Adrenal gland (tissue), 12 donors: ENCODE data around the gene PAX7. TPM values are rescaled to one million over a fixed set of nuclear protein-coding genes. Genes with fewer than 3 reads are reported as not detected.

Source experiments
- DNase-seq, 7 donors: peaks; one replicate each; pipeline ENCODE4 v3.0.0-alpha.2; 2019 to 2020
- H3K27ac ChIP-seq, 5 donors: fragments of 200-600 bp; sonication (generic) in 4 of 5; 1 replicate in 3 of 5; 2 replicates in 2 of 5; pipeline versions ENCODE4 v1.5.1 to v1.8.0; 2016 to 2020; ENCODE audit warnings: mild to moderate bottlenecking in 1 of 5
- H3K27me3 ChIP-seq: fragments of 200-600 bp; 2 replicates; pipeline ENCODE4 v1.8.0; 2021
- H3K36me3 ChIP-seq, 2 donors: fragments of 200-600 bp; replicated peaks in 1 of 2; 1 replicate in 1 of 2; 2 replicates in 1 of 2; pipeline versions ENCODE4 v1.5.1 to v1.8.0; 2018 to 2022
- H3K4me1 ChIP-seq, 2 donors: fragments of 200-600 bp; replicated peaks in 1 of 2; 1 replicate in 1 of 2; 2 replicates in 1 of 2; pipeline versions ENCODE4 v1.5.1 to v1.8.0; 2018 to 2021
- H3K4me3 ChIP-seq, 4 donors: fragments of 200-600 bp; sonication (generic) in 3 of 4; one replicate each; pipeline ENCODE4 v1.5.1; 2016 to 2018
- H3K9me3 ChIP-seq, 3 donors: fragments of 200-600 bp; sonication (generic) in 1 of 3; replicated peaks in 1 of 3; 1 replicate in 2 of 3; 2 replicates in 1 of 3; pipeline versions ENCODE4 v1.5.1 to v1.8.0; 2016 to 2021
- POLR2A ChIP-seq, 2 donors: fragments of 450-650 bp; IDR thresholded peaks; one replicate each; pipeline ENCODE4 v1.6.1; 2017; ENCODE audit warnings: antibody characterized with exemption in 2 of 2, mild to moderate bottlenecking in 2 of 2, moderate library complexity in 1 of 2
- WGBS, 4 donors: extraction: QIAGEN DNeasy Blood & Tissue Kit in 2 of 4; methylation state at CpG; one replicate each; pipeline versions ENCODE4 v1.1.5 to v1.1.7; 2013 to 2017; 5-methylcytosine and 5-hydroxymethylcytosine counted together
- intact Hi-C, 2 donors: fragments of 100-400 bp; cut with DNase I; formaldehyde crosslinking; loops; one replicate each; pipeline versions ENCODE4 v1.14.1 to v1.15.0; 2022 to 2023
- polyA plus RNA-seq, 3 donors: library from polyadenylated mRNA; stranded (reverse); fragments of 200-250 nt in 2 of 3; fragments of 350-450 nt in 1 of 3; fragmentation: Illumina TruSeq in 1 of 3; extraction: RNeasy Lipid Tissue Mini Kit (QIAGEN cat#74804) in 1 of 3; gene quantifications; one replicate each; pipeline ENCODE4 v1.2.3, GENCODE V29; 2013 to 2014
- total RNA-seq, 9 donors: library from RNA; depleted of rRNA in 4 of 9; stranded (reverse); fragments of >200 nt in 4 of 9; fragments of 120-200 nt in 1 of 9; fragmentation: NEBNext Ultra II Directional in 1 of 9; extraction: Animal tissue kit (Norgen Biotek cat#: 25700) in 1 of 9; gene quantifications; one replicate each; pipeline versions ENCODE4 v1.1.0 to v1.2.4, GENCODE V29; 2013 to 2023
- TF ChIP-seq, protein P1 (sequence below), 6 experiments: fragments of 450-650 bp in 4 of 6; fragments of 200-600 bp in 2 of 6; sonication (generic) in 1 of 6; IDR thresholded peaks; 1 replicate in 5 of 6; 2 replicates in 1 of 6; pipeline versions ENCODE4 v1.5.1 to v1.8.0; 2016 to 2021; ENCODE audit warnings: antibody characterized with exemption in 6 of 6, mild to moderate bottlenecking in 2 of 6, moderate library complexity in 1 of 6
- donor health status: healthy with polysubstance abuse.
- donor health status: Bipolar disorder and iron deficiency.
- donor health status: DM: yes; HTN: yes; CAD: no.
- donor health status: DM: no; HTN: no; CAD: no.
- donor health status: DM: no; HTN: no; CAD: no.
- donor health status: DM: yes; HTN: yes; CAD: no.

The PAX7 gene
- total and polyA plus RNA-seq, 12 donors, result not detected

DNA sequence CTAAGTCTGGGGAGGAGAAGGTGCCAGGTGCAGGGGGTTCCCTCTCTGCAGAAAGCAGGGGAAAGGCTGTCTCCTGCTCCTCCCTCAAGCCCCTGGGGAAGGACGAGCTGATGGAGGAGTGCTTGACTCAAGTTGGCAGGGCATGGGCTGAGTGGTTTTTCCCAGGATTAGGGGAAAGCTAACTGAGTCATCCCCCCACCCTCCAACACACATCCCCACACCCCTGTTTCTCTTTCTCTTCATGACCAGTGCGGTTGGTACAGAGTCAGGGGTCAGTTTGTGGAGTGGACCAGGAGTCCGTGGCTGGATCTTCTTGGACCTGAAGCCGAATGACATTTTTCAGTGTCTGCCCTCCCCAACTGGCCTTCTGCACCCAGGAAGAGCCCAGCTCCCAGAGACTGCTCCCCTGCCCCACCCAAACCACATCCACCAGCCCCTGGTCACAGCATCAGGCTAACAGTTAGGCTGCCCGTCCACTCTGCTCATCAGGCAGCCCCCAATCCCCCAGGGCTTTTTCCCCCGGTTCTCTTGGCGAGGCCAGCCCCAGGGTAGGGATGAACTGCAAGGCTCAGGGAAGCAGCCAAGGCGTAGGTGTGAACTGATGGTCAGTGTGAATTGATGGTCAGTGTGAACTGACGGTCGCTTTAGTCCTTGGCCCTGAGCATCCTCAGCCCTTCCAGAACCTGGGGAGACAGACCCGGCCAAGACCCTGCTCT, 81.0 kb downstream of the PAX7 start:
- intact Hi-C loops, result no loop called here
- Histone ChIP-seq H3K27me3 (peaks cover 37% of the 10 kb centered on the region), H3K4me3 (no peak overlapping the region), H3K36me3 (no peaks in the 10 kb centered on the region), H3K9me3 (no peaks in the 10 kb centered on the region), H3K4me1 (no peaks in the 10 kb centered on the region), H3K27ac (no peak overlapping the region)
- DNase-seq, result no peak
- TF ChIP-seq, protein P1, sequence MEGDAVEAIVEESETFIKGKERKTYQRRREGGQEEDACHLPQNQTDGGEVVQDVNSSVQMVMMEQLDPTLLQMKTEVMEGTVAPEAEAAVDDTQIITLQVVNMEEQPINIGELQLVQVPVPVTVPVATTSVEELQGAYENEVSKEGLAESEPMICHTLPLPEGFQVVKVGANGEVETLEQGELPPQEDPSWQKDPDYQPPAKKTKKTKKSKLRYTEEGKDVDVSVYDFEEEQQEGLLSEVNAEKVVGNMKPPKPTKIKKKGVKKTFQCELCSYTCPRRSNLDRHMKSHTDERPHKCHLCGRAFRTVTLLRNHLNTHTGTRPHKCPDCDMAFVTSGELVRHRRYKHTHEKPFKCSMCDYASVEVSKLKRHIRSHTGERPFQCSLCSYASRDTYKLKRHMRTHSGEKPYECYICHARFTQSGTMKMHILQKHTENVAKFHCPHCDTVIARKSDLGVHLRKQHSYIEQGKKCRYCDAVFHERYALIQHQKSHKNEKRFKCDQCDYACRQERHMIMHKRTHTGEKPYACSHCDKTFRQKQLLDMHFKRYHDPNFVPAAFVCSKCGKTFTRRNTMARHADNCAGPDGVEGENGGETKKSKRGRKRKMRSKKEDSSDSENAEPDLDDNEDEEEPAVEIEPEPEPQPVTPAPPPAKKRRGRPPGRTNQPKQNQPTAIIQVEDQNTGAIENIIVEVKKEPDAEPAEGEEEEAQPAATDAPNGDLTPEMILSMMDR (IDR thresholded peaks at IDR 0.05), result no peak
- TF ChIP-seq POLR2A (IDR thresholded peaks at IDR 0.05), result no peak
- 60 to 78% (median 72%) methylated on average over 6 to 11 of the region's 11 CpGs for WGBS, 4 donors

DNA sequence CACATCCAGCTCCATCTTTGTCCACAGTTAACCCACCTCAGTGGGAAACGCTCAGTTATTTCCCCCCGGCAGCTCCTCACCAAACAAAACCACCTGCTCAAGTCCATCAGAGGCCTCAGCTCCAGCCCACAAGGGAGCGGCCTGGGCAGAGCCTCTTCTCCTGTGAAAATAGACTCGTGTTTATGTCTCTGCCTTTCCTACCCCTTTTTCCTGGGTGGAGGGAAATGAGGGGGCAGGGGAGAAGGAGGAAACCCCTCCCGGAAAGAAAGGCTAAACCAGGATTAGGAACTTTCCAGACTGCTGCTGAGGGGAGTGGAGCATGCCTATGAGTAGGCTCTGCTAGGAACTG, 81.6 kb downstream of the PAX7 start:
- Histone ChIP-seq H3K4me3 (no peak overlapping the region), H3K9me3 (no peaks in the 10 kb centered on the region), H3K27ac (no peak overlapping the region), H3K27me3 (peaks cover 42% of the 10 kb centered on the region), H3K4me1 (no peaks in the 10 kb centered on the region), H3K36me3 (no peaks in the 10 kb centered on the region)
- DNase-seq, result no peak
- WGBS, 4 donors, result 74 to 89% (median 77%) methylated on average over 5 of the region's 5 CpGs
- TF ChIP-seq, protein P1 (IDR thresholded peaks at IDR 0.05), result no peak
- no peak for TF ChIP-seq POLR2A (IDR thresholded peaks at IDR 0.05)
- intact Hi-C loops, result no loop called here

GRCh38 chr1:18714404-18715175, 83.9 kb downstream of the PAX7 start:
- TF ChIP-seq, protein P1 (IDR thresholded peaks at IDR 0.05), result no peak
- no peak for TF ChIP-seq POLR2A (IDR thresholded peaks at IDR 0.05)
- intact Hi-C loops, result no loop called here
- H3K4me3 ChIP-seq, result no peak overlapping the region
- peaks cover 44% of the 10 kb centered on the region for H3K27me3 ChIP-seq
- 77 to 84% (median 81%) methylated on average over 12 of the region's 12 CpGs for WGBS, 4 donors
- no peaks in the 10 kb centered on the region for H3K9me3 ChIP-seq
- H3K36me3 ChIP-seq, result no peaks in the 10 kb centered on the region
- no peak overlapping the region for H3K27ac ChIP-seq
- no peaks in the 10 kb centered on the region for H3K4me1 ChIP-seq
- DNase-seq, result no peak

DNA sequence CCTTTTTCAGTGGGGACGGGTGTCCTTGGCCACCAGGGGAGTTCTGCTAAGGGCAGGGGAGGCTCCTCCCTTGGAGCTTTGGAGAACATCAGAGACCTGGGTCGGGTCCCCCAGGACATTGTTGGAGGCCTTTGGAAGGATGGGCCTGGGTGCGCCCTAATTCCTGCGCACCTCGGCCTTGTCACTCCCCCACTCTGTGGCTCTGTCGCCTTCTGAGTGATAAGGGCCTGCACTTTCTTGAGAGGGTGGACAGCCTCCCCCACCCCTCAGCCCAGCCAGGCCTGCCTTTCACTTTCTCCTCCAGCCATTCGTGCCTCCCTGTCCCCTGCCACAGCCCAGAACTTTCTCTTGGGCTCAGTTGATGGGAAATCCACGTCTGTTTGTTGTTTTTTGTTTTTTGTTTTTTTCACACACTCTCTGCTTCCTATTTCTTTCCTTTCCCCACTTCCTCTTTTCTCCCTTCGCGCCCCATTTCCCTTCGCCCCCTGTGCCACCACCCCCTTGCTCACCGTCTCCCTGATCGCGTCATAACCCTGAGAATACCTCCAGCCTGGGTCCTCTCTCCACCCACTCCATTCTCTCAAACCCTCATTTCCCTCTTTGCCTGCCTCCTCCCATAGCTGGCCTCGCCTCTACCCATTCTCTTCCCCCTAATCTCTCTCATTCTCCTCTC, 85.6 kb downstream of the PAX7 start:
- no peak overlapping the region for H3K4me3 ChIP-seq
- H3K4me1 ChIP-seq, result no peaks in the 10 kb centered on the region
- 50 to 65% (median 58%) methylated on average over 14 to 15 of the region's 15 CpGs for WGBS, 4 donors
- H3K27me3 ChIP-seq, result peaks cover 38% of the 10 kb centered on the region
- no peak for DNase-seq
- no peaks in the 10 kb centered on the region for H3K9me3 ChIP-seq
- H3K36me3 ChIP-seq, result no peaks in the 10 kb centered on the region
- no peak overlapping the region for H3K27ac ChIP-seq
- intact Hi-C loops, result no loop called here
- TF ChIP-seq POLR2A (IDR thresholded peaks at IDR 0.05), result no peak
- TF ChIP-seq, protein P1 (IDR thresholded peaks at IDR 0.05), result no peak
